ENCODE measurements around the gene WRAP73. TPM values are rescaled to one million over a fixed set of nuclear protein-coding genes. Genes with fewer than 3 reads are reported as not detected.
A peak's percentile ranks its signal among the peaks of the same experiment; 100 is the strongest.

Gene WRAP73
- total and polyA plus RNA-seq, 9 of the 15 experiments (the other 6 are each of a cell fraction or from before 2014, with no cell fraction given), result 4.3 to 51.8 (median 30.1) TPM

DNA sequence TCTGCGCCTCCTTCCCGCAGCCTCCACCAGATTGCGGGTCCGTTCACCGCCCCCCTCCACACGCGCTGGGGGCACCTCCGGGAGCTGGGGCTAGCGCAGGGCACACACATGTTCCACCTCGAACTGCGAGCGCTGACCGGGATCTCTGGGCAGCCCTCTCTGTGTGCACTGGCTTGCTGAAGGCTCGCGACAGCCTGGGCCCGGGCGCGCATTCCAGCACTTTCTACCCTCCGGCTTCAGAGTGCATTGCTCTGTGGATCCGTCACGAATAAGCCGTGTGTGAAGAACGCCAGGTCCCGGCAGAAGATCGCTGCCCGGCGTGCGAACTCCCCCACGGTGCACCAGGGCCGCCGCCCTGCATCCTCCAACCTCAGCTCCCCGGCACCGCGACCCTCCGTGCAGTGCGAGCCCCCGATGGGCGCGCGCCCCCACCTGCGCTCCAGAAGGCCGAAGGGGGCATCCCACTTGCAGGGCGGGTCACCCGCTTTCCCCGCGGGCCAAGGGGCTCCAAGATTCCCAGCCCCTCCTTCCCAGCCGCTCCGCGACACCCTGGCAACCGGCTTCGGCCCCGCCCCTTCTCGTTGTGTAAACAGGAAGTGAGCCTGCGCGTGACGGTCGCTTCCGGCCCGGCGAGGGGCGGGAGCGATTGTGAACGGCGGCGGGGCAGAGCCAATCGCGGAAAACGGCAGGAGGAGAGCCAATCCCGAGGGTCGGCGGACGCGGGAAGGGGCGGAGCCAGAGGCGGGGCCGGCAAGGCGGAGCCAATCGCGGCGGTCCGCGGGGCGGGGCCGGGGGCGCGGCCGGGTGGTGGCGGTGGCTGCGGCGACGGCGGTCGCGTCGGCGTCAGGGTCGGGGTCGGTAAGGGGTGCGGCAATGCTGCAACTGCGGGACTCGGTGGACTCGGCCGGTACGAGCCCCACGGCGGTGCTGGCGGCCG lies 25.4 kb downstream of the WRAP73 start, which contains the start of gene TPRG1L (continued):
- TF ChIP-seq, protein P1, sequence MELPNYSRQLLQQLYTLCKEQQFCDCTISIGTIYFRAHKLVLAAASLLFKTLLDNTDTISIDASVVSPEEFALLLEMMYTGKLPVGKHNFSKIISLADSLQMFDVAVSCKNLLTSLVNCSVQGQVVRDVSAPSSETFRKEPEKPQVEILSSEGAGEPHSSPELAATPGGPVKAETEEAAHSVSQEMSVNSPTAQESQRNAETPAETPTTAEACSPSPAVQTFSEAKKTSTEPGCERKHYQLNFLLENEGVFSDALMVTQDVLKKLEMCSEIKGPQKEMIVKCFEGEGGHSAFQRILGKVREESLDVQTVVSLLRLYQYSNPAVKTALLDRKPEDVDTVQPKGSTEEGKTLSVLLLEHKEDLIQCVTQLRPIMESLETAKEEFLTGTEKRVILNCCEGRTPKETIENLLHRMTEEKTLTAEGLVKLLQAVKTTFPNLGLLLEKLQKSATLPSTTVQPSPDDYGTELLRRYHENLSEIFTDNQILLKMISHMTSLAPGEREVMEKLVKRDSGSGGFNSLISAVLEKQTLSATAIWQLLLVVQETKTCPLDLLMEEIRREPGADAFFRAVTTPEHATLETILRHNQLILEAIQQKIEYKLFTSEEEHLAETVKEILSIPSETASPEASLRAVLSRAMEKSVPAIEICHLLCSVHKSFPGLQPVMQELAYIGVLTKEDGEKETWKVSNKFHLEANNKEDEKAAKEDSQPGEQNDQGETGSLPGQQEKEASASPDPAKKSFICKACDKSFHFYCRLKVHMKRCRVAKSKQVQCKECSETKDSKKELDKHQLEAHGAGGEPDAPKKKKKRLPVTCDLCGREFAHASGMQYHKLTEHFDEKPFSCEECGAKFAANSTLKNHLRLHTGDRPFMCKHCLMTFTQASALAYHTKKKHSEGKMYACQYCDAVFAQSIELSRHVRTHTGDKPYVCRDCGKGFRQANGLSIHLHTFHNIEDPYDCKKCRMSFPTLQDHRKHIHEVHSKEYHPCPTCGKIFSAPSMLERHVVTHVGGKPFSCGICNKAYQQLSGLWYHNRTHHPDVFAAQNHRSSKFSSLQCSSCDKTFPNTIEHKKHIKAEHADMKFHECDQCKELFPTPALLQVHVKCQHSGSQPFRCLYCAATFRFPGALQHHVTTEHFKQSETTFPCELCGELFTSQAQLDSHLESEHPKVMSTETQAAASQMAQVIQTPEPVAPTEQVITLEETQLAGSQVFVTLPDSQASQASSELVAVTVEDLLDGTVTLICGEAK (IDR thresholded peaks at IDR 0.05), result peak; percentile 98
- TF ChIP-seq, protein P1 (CRISPR knock-in tag; IDR thresholded peaks at IDR 0.05), result no peak
- TF ChIP-seq, protein P2, sequence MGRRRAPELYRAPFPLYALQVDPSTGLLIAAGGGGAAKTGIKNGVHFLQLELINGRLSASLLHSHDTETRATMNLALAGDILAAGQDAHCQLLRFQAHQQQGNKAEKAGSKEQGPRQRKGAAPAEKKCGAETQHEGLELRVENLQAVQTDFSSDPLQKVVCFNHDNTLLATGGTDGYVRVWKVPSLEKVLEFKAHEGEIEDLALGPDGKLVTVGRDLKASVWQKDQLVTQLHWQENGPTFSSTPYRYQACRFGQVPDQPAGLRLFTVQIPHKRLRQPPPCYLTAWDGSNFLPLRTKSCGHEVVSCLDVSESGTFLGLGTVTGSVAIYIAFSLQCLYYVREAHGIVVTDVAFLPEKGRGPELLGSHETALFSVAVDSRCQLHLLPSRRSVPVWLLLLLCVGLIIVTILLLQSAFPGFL (CRISPR knock-in tag; IDR thresholded peaks at IDR 0.05), result peak; percentile 18; the same call in 1 of the 2 replicates
- TF ChIP-seq RBM34 (IDR thresholded peaks at IDR 0.05; ENCODE audit: borderline replicate concordance, insufficient read depth, low read length), result peak; percentile 82; the same call in 1 of the 2 replicates
- peak; percentile 79 for TF ChIP-seq TOE1 (IDR thresholded peaks at IDR 0.05; ENCODE audit: borderline replicate concordance)
- no peak for TF ChIP-seq TOE1 (CRISPR knock-in tag; IDR thresholded peaks at IDR 0.05; ENCODE audit: borderline replicate concordance, low read depth)
- no peak for TF ChIP-seq MTA1 (IDR thresholded peaks at IDR 0.05; ENCODE audit: borderline replicate concordance)
- TF ChIP-seq NRF1 (conservative IDR thresholded peaks at IDR 0.05 in 1 of 2, IDR thresholded peaks at IDR 0.05 in 1 of 2), result peak; percentile 84 to 87
- peak; percentile 81 to 91; a peak in 3 of 4 replicates for TF ChIP-seq SIN3A (IDR thresholded peaks at IDR 0.05; ENCODE audit: borderline replicate concordance in 2 of 2, control insufficient read depth in 1 of 2, low read depth in 2 of 2, low read length in 2 of 2)
- peak; percentile 14; the same call in 1 of the 2 replicates for TF ChIP-seq ERF (CRISPR knock-in tag; IDR thresholded peaks at IDR 0.05)
- 0 out of 2 replicates have a peak, but pooled peaks have one; percentile 31 for TF ChIP-seq TGIF2 (CRISPR knock-in tag; IDR thresholded peaks at IDR 0.05)
- TF ChIP-seq, protein P3, sequence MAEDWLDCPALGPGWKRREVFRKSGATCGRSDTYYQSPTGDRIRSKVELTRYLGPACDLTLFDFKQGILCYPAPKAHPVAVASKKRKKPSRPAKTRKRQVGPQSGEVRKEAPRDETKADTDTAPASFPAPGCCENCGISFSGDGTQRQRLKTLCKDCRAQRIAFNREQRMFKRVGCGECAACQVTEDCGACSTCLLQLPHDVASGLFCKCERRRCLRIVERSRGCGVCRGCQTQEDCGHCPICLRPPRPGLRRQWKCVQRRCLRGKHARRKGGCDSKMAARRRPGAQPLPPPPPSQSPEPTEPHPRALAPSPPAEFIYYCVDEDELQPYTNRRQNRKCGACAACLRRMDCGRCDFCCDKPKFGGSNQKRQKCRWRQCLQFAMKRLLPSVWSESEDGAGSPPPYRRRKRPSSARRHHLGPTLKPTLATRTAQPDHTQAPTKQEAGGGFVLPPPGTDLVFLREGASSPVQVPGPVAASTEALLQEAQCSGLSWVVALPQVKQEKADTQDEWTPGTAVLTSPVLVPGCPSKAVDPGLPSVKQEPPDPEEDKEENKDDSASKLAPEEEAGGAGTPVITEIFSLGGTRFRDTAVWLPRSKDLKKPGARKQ (CRISPR knock-in tag; IDR thresholded peaks at IDR 0.05), result no peak
- TF ChIP-seq GATAD2A (IDR thresholded peaks at IDR 0.05), result no peak; the same call in 1 of the 2 replicates
- TF ChIP-seq CHD2 (IDR thresholded peaks at IDR 0.05; ENCODE audit: low read depth, low read length), result peak; percentile 66
